Stimulated activated CD4-positive, alpha-beta T cell treated with anti-CD3 and anti-CD28 coated beads, Interleukin-12 subunit alpha, Interleukin-12 subunit beta, amount 100 ng/mL, for 4 hours (primary cell): ENCODE measurements around the gene NEMF.
"Not testable (repeated sequence)": the region's sequence is repeated elsewhere in the genome, so short reads cannot be mapped to it uniquely, and the experiment has no call there.

Experiments
- DNase-seq: peaks from one replicate; pipeline ENCODE4 v3.0.0-alpha.2; 2020

The NEMF gene

GRCh38 chr14:49879646-49880204, 27.1 kb upstream of the NEMF start:
- DNase-seq = peak; percentile 19

- DNase-seq = no peak
Measured at GRCh38 chr14:49876563-49877127, 24.1 kb upstream of the NEMF start.

GRCh38 chr14:49875640-49876198, 23.1 kb upstream of the NEMF start:
- no peak for DNase-seq

GRCh38 chr14:49873548-49873947, 21.0 kb upstream of the NEMF start:
- DNase-seq = not testable (repeated sequence)

GRCh38 chr14:49870908-49871307, 18.3 kb upstream of the NEMF start:
- DNase-seq = no peak

- DNase-seq = no peak
Measured at GRCh38 chr14:49868720-49869114, 16.1 kb upstream of the NEMF start.

- DNase-seq = peak; percentile 99
Measured at GRCh38 chr14:49867831-49868719, 15.5 kb upstream of the NEMF start.

GRCh38 chr14:49865431-49865859, 12.9 kb upstream of the NEMF start:
- peak; percentile 83 for DNase-seq

GRCh38 chr14:49863487-49864281, 11.1 kb upstream of the NEMF start:
- DNase-seq = no peak

- DNase-seq = peak; percentile 74
Measured at GRCh38 chr14:49862089-49862673, 9.6 kb upstream of the NEMF start.

- peak; percentile 45 for DNase-seq
Measured at GRCh38 chr14:49861699-49862088, 9.1 kb upstream of the NEMF start.

GRCh38 chr14:49860988-49861698, 8.6 kb upstream of the NEMF start:
- no peak for DNase-seq

- DNase-seq = no peak
Measured at GRCh38 chr14:49858383-49858782, 5.8 kb upstream of the NEMF start.

GRCh38 chr14:49857427-49858003, 4.9 kb upstream of the NEMF start:
- DNase-seq = no peak

- peak; percentile 50 for DNase-seq
Measured at GRCh38 chr14:49853572-49854375, 1.2 kb upstream of the NEMF start.

- no peak for DNase-seq
Measured at GRCh38 chr14:49853158-49853477, 530 bp upstream of the NEMF start.

- no peak for DNase-seq
Measured at GRCh38 chr14:49851813-49852212, 775 bp downstream of the NEMF start.

- DNase-seq = no peak
Measured at GRCh38 chr14:49849213-49849847, 3.3 kb downstream of the NEMF start.

GRCh38 chr14:49828640-49829039, 23.9 kb downstream of the NEMF start:
- no peak for DNase-seq

GRCh38 chr14:49820176-49820575, 32.4 kb downstream of the NEMF start:
- DNase-seq = no peak
